ENCODE data around the gene FHIT.

Gene FHIT

DNA sequence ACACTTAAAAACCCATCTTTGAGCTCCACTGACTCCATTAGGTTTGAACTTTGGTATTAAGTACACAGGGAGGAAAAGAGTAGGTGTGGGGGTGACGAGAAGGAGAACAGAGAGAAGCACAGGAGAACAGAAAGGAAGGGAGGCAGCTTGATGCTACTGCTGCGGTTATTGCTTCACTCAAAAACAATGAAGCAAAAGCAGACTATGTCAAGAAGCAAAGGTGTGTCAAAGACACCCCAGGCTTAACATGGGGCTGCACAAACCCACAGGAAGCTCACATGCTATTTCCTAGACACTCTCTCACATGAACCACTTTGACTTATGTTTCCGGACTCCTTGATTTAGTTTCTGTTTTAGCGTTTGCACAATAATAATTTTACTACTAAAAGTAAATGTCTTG lies 1240.5 kb downstream of the FHIT start:
- DNase-seq: no peak

DNA sequence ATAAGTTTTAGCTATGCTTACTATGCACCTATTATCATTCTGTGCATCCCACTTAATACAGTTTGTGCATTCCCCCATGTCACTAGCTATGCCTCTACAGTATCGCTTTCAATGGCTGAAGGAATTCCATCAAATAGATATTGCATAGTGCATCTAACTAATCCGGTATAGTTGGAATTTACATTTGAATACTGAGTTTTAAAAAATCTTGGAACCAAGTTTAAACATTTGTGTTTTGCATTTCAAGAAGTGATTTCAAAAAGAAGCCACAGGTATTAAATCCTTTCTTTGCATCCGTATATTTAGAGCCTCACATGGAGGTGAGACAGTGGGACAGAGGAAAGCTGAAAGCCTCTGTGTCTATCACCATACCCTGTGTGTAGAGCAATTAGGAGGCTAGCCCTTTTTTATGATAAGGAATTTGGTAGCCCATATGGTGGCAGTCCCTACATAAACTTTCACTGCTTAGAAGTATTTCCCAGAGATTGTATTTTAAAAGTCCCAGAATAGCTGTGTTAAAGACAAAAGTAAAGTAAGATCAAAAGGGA lies 1241.2 kb downstream of the FHIT start:
- DNase-seq: no peak

DNA sequence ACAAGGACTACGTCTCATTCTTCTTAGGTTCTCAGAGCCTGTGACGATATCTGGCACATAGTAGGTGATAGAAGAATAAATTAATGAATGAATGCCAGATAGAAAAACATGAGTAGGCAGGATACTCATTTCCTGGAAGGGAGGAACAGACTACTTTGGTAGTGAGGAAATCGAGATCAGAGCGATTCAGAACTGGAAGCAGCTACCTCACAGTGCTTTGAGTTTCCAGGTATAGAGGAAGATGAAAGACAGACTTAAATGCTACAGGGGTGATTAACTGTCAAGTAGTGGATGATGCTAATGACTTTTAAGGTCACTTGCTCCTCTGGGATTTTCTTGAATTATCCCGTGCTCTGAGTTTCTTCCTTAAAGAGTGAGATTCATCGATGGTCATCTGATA lies 1249.9 kb downstream of the FHIT start:
- no peak for DNase-seq

- DNase-seq: no peak
These were observed 1250.7 kb downstream of the FHIT start for GRCh38 chr3:60000311-60001105.

GRCh38 chr3:59998058-59998457 lies 1253.2 kb downstream of the FHIT start:
- no peak for DNase-seq

- DNase-seq: no peak
These were observed 1253.7 kb downstream of the FHIT start for GRCh38 chr3:59997583-59997982.

DNA sequence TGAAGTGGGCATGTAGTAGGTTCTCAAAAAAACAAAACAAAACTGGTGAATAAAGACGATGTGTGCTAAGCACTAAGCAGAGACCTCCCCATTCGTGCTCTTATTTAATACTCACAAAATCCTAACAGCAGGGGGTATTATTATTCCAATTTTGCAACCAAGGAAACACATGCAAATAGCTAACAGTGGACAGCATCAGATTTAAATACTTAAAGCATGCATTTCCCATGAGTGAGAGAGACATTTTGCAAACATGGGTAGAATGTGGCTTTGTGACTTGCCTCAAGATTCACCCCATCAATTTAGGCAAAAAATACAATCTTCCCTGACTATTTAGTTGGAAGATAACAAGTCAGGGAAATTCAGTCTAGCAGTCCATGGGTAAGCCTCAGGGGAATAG lies 1255.2 kb downstream of the FHIT start:
- no peak for DNase-seq

- no peak for DNase-seq
These were observed 1255.7 kb downstream of the FHIT start for GRCh38 chr3:59995563-59995962.

DNA sequence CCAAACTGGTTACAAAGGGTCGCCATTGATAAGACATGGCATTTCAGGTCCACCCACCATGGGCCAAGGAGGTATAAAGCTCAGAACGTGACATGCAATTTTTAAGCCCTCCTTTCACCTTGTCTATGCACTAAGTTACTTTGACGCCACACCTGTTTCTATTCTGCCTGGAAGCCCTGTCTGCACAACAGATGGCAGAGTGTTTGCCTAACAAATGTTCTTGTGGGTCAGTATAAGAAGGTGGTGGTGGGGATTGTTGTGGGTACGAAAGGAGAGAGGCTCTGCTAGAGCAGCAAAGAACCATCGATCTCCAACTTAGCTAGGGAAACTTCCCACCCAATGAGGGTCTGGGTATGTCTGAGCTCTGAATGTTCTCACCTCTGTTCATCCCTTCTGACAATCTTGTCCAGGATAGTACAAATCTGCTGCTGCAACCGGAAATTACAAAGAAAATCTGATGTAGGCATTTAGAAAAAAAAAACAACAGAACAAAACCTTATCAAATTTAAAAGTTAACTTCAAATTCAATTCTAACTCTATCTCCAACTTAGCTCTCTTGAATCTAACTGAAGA lies 1256.4 kb downstream of the FHIT start:
- no peak for DNase-seq

- no peak for DNase-seq
These were observed 1258.7 kb downstream of the FHIT start for GRCh38 chr3:59992578-59992977.

GRCh38 chr3:59990915-59991314 lies 1260.3 kb downstream of the FHIT start:
- DNase-seq: no peak

DNA sequence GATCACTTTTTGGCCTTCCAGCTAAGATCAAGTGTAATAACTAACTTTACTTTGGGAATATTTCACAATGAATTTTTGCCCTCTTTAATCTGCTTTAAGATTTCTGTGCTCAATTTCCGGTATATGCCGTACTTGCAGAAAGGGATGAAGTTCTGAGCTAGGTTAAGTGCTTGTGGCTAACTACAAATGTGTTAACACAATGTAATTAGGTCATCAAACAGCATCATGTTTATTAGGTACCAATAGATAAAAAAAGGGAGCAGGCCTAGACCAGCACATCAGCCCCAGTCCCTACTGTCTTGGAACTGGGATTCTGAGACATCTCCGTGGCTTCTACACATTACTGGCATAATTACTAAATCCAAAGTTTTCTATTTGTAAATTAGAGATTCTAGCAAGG lies 1268.7 kb downstream of the FHIT start:
- no peak for DNase-seq

DNA sequence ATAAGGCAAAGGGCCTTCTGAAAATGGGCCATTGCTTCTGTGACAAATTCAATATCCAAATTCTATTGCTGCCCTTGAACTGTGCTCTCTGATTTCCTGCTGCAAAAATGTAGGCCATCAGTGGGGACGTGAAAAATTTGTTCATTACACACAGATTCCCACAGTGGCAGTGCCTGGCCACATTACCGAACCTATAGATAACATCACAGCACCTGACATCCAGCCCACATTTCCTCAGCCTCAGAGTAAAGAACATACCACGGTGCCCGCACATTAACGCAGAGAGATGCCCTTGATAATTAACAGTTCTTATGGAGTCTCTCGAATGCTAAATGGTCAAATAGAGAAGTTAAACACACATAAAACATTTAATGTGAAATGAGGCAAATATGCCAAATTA lies 1269.9 kb downstream of the FHIT start:
- no peak for DNase-seq

DNA sequence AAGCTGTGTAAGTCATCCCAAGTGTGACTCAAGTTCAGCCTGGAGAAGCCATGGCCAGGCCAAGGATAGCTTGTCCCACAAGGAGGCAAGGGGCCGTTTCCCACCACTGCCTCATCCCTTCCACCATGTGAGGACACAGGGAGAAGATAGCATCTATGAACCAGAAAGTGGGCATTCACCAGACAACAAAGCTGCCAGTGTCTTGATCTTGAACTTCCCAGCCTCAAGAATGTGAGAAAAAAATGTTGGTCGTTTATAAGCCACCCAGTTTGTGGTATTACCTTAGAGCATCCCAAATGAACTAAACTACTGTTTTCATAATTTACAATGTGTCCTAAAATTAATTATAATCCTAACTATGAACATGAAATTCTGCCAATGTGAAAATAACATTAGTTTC lies 1270.7 kb downstream of the FHIT start:
- DNase-seq: no peak

- DNase-seq: no peak
These were observed 1271.7 kb downstream of the FHIT start for GRCh38 chr3:59979542-59979941.

- DNase-seq: no peak
These were observed 1272.3 kb downstream of the FHIT start for GRCh38 chr3:59978979-59979378.

DNA sequence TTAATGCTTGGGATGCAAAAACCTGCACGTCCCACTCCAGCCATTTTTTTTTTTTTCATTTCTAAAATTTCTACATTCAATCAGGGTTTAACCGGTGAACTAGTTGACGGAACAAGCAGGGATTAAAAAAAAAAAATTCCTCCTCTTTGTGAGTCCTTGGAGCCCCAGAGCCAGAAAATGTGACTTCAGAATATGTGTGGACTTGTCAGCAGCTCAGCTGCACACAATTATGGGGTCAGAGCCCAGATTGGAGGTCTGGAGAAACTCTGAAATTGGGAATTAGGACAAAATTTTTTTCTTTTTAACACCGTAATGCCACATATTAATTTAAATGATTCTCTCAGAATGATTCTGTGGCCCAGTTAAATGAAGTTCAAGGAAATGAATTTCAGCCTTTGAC lies 1280.5 kb downstream of the FHIT start:
- no peak for DNase-seq

- no peak for DNase-seq
These were observed 1280.9 kb downstream of the FHIT start for GRCh38 chr3:59970376-59970775.

- peak; percentile 8 for DNase-seq
These were observed 1282.7 kb downstream of the FHIT start for GRCh38 chr3:59968513-59969045.

GRCh38 chr3:59963676-59964075 lies 1287.6 kb downstream of the FHIT start:
- DNase-seq: no peak

GRCh38 chr3:59957150-59957549 lies 1294.1 kb downstream of the FHIT start:
- no peak for DNase-seq

GRCh38 chr3:59953104-59953503 lies 1298.1 kb downstream of the FHIT start:
- no peak for DNase-seq

DNA sequence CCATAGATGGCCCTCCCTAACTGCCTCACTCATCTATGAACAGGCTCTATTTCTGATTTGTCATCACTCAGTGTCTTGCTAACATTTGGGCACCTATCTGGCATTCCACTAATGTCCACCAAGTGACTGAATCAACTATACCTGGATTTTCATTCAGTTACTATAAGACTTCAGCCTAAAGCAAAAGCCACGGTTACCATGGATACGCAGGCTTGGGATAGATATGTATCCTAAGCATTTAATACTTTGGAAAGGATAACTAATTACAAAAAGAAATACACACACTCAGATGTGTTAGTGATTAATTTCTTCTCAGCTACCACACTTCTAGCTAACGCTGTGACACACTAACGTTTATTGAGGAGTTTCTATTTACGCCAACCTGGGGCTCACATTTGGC lies 1301.9 kb downstream of the FHIT start:
- no peak for DNase-seq

DNA sequence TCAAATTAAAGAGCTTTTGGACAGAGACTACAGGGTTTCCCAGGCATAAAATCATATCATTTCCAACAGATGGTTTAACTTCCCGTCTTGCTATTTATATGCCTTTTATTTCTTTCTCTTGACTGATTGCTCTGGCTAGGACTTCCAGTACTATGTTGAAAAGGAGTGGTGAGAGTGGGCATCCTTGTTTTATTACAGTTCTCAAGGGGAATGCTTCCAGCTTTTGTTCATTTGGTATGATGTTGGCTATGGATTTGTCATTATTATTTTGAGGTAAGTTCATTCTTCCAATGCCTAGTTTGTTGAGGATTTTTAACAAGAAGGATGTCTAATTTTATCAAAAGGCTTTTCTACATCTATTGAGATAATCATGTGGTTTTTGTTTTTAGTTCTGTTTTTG lies 1304.9 kb downstream of the FHIT start:
- no peak for DNase-seq
